Gastroesophageal sphincter (tissue), 4 donors: Measurements from ENCODE around the gene ATF6. TPM values are rescaled to one million over a fixed set of nuclear protein-coding genes. Genes with fewer than 3 reads are reported as not detected.

Source experiments
- ATAC-seq: fragments of 150-250 bp; one replicate; pipeline ENCODE4 v1.9.1; 2016; ENCODE audit warnings: mild to moderate bottlenecking, moderate library complexity
- H3K27ac ChIP-seq, 4 donors: fragments of 200-600 bp; sonication (generic) in 3 of 4; 1 replicate in 3 of 4; 2 replicates in 1 of 4; pipeline ENCODE4 v1.5.1; 2016 to 2019
- H3K27me3 ChIP-seq: fragments of 200-600 bp; sonication (generic); one replicate; pipeline ENCODE4 v1.5.1; 2019
- H3K36me3 ChIP-seq, 2 donors: fragments of 200-600 bp; sonication (generic); one replicate each; pipeline ENCODE4 v1.5.1; 2019; ENCODE audit warnings: control low read depth in 1 of 2
- H3K4me1 ChIP-seq, 3 donors: fragments of 200-600 bp; sonication (generic); 1 replicate in 2 of 3; 2 replicates in 1 of 3; pipeline ENCODE4 v1.5.1; 2016 to 2019; ENCODE audit warnings: control low read depth in 2 of 3
- H3K4me3 ChIP-seq, 2 donors: fragments of 200-600 bp; sonication (generic); one replicate each; pipeline ENCODE4 v1.5.1; 2019; ENCODE audit warnings: mild to moderate bottlenecking in 1 of 2, moderate library complexity in 1 of 2
- H3K9me3 ChIP-seq, 3 donors: fragments of 200-600 bp; sonication (generic); one replicate each; pipeline ENCODE4 v1.5.1; 2017 to 2019; ENCODE audit warnings: control low read depth in 2 of 3
- CTCF ChIP-seq, 4 experiments: fragments of 200-600 bp in 2 of 4; fragments of 450-650 bp in 2 of 4; sonication (generic) in 1 of 4; IDR thresholded peaks; one replicate each; pipeline ENCODE4 v1.5.1; 2017 to 2019; ENCODE audit warnings: antibody characterized with exemption in 4 of 4, mild to moderate bottlenecking in 2 of 4, moderate library complexity in 2 of 4
- EP300 ChIP-seq: sonication (generic); formaldehyde crosslinking; IDR thresholded peaks from one replicate; pipeline ENCODE4 v1.6.1; 2017; ENCODE audit warnings: antibody characterized with exemption, mild to moderate bottlenecking
- POLR2A ChIP-seq, 2 donors: fragments of 450-650 bp; IDR thresholded peaks; one replicate each; pipeline ENCODE4 v1.6.1; 2017; ENCODE audit warnings: antibody characterized with exemption in 2 of 2, mild to moderate bottlenecking in 2 of 2, moderate library complexity in 1 of 2
- POLR2AphosphoS5 ChIP-seq: sonication (generic); formaldehyde crosslinking; IDR thresholded peaks from one replicate; pipeline ENCODE4 v1.6.1; 2017; ENCODE audit warnings: antibody characterized with exemption
- WGBS, 2 donors: methylation state at CpG; one replicate each; pipeline ENCODE4 v1.1.5; 2018; ENCODE audit warnings: low coverage in 1 of 2; 5-methylcytosine and 5-hydroxymethylcytosine counted together
- total RNA-seq, 4 donors: library from RNA; depleted of rRNA; stranded (reverse); fragments of >200 nt; gene quantifications; one replicate each; pipeline ENCODE4 v1.1.0, GENCODE V29; 2016

Gene ATF6
- total RNA-seq, 4 donors from 2014 or later = 28.6 to 32.4 (median 29.7) TPM

DNA sequence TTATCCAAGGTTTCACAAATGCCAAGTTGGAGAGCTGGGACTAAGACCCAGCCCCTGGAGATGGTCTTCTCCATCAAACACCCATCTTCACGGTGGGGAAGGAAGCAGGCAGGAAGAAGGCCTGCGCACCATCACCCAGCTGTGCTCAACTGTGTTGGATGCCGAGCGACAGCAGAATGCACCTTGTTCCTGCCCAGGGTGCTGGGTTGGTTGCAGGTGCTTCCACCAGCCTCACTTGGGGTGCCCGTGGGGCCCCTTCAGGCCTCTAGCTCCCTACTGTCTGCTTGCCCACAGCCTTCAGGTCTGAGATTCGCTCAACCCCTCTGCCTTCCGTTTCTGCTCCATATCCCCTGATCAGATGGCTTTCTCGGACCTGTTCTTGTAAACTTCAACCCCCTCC, 215.0 kb downstream of the ATF6 start:
- WGBS, 2 donors = 89 to 91% methylated on average over 4 to 5 of the region's 8 CpGs
- Histone ChIP-seq H3K9me3 (no peaks in the 10 kb centered on the region), H3K36me3 (no peaks in the 10 kb centered on the region), H3K4me1 (peaks cover 0 to 7% (median 0%) of the 10 kb centered on the region in 3 donors), H3K27me3 (no peaks in the 10 kb centered on the region), H3K4me3 (no peak overlapping the region), H3K27ac (no peak overlapping the region)
- ATAC-seq = no peak
- no peak for TF ChIP-seq CTCF (IDR thresholded peaks at IDR 0.05)
- no peak for TF ChIP-seq POLR2AphosphoS5
- no peak for TF ChIP-seq EP300
- TF ChIP-seq POLR2A (IDR thresholded peaks at IDR 0.05) = no peak

- peaks cover 0 to 15% (median 0%) of the 10 kb centered on the region in 3 donors for H3K4me1 ChIP-seq
- ATAC-seq = no peak
- no peak overlapping the region for H3K4me3 ChIP-seq
- TF ChIP-seq CTCF (IDR thresholded peaks at IDR 0.05) = no peak
- TF ChIP-seq EP300 = no peak
- TF ChIP-seq POLR2A (IDR thresholded peaks at IDR 0.05) = no peak
- TF ChIP-seq POLR2AphosphoS5 = no peak
- H3K27ac ChIP-seq = no peak overlapping the region
- 81 to 98% methylated on average over 5 to 6 of the region's 11 CpGs for WGBS, 2 donors
- peaks cover 0 to 4% (median 0%) of the 10 kb centered on the region in 3 donors for H3K9me3 ChIP-seq
- no peaks in the 10 kb centered on the region for H3K36me3 ChIP-seq
- H3K27me3 ChIP-seq = no peaks in the 10 kb centered on the region
Measured at GRCh38 chr1:161981735-161982506, 215.8 kb downstream of the ATF6 start.

DNA sequence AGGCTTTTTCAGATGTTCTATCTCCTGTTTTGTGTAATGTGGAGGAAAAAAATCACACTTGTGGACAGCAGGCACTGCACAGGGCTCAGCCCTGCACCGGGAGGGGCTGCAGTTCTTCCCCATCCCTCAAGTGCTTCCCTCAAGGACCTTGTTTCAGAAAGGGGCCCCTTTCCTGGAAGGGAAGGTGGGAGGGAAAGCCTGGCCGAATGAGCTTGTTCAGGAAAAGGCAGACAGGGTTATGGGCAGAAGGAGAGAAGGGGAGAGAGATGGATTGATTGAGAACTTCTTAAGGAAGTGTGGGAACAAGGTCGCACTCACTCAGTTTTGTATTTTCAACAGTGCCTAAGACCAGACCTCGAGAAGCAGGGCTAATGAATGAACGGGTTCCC, 216.4 kb downstream of the ATF6 start:
- Histone ChIP-seq H3K27ac (no peak overlapping the region), H3K4me3 (no peak overlapping the region), H3K9me3 (peaks cover 0 to 10% (median 0%) of the 10 kb centered on the region in 3 donors), H3K36me3 (no peaks in the 10 kb centered on the region), H3K27me3 (no peaks in the 10 kb centered on the region), H3K4me1 (peaks cover 0 to 15% (median 0%) of the 10 kb centered on the region in 3 donors)
- TF ChIP-seq EP300 (no peak), CTCF (IDR thresholded peaks at IDR 0.05) (no peak), POLR2AphosphoS5 (no peak), POLR2A (IDR thresholded peaks at IDR 0.05) (no peak)
- WGBS, 2 donors = 53 to 82% methylated on average over 2 to 3 of the region's 5 CpGs
- no peak for ATAC-seq

DNA sequence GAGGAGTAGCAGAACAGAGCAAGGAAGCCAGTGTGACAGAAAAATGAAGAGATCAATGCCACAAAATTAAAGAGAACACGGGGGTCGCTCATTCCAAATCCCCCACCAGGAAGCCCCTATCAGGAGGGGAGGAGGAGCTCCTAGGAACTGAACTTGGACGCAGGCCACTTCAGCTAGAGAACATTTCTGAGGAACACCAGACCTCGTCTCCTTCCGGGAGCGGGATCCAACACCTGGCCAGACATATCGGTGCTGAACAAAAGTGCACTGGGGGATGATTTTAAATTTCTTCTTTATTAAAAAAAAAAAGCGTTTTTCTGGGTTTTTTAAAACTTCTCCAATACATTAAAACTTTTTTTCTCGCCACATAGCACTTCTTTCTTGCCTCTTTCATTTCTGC, 216.8 kb downstream of the ATF6 start:
- no peak for ATAC-seq
- H3K36me3 ChIP-seq = no peaks in the 10 kb centered on the region
- no peak for TF ChIP-seq POLR2A (IDR thresholded peaks at IDR 0.05)
- no peak for TF ChIP-seq EP300
- TF ChIP-seq POLR2AphosphoS5 = no peak
- no peak for TF ChIP-seq CTCF (IDR thresholded peaks at IDR 0.05)
- no peaks in the 10 kb centered on the region for H3K27me3 ChIP-seq
- peaks cover 0 to 15% (median 0%) of the 10 kb centered on the region in 3 donors for H3K4me1 ChIP-seq
- no peak overlapping the region for H3K27ac ChIP-seq
- peaks cover 0 to 14% (median 0%) of the 10 kb centered on the region in 3 donors for H3K9me3 ChIP-seq
- WGBS, 2 donors = 57 to 71% methylated on average over 2 to 9 of the region's 9 CpGs
- no peak overlapping the region for H3K4me3 ChIP-seq

DNA sequence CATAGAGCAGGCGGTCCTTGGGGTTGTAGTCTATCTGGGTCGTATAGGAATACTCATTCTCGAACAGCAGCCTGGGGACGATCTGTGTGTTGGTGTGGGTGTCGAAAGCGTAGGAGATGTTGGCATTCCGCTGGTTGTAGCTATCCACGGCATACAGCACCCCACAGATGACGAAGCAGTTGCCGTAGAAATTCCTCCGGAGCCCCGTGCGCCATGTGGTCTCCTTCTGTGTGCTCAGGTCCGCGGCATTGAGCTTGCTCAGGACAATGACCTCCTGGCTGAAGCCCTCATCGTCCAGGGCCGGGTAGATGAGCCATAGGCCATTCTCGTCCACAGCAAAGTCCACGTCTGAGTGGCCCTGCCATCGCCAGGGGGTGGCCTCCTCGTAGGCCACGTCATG, 217.6 kb downstream of the ATF6 start:
- Histone ChIP-seq H3K27me3 (no peaks in the 10 kb centered on the region), H3K27ac (no peak overlapping the region), H3K4me3 (no peak overlapping the region), H3K36me3 (no peaks in the 10 kb centered on the region), H3K4me1 (peaks cover 0 to 15% (median 0%) of the 10 kb centered on the region in 3 donors), H3K9me3 (peaks cover 0 to 18% (median 0%) of the 10 kb centered on the region in 3 donors)
- no peak for TF ChIP-seq EP300
- no peak for TF ChIP-seq CTCF (IDR thresholded peaks at IDR 0.05)
- no peak for TF ChIP-seq POLR2A (IDR thresholded peaks at IDR 0.05)
- TF ChIP-seq POLR2AphosphoS5 = no peak
- no peak for ATAC-seq
- WGBS, 2 donors = 100% methylated on average over 1 of the region's 22 CpGs
